ENCODE data around the gene LRRFIP2. TPM values are rescaled to one million over a fixed set of nuclear protein-coding genes. Genes with fewer than 3 reads are reported as not detected.

LRRFIP2 gene
- total and polyA plus RNA-seq, 2 donors from 2014 or later, result 26.1 to 61.4 TPM

DNA sequence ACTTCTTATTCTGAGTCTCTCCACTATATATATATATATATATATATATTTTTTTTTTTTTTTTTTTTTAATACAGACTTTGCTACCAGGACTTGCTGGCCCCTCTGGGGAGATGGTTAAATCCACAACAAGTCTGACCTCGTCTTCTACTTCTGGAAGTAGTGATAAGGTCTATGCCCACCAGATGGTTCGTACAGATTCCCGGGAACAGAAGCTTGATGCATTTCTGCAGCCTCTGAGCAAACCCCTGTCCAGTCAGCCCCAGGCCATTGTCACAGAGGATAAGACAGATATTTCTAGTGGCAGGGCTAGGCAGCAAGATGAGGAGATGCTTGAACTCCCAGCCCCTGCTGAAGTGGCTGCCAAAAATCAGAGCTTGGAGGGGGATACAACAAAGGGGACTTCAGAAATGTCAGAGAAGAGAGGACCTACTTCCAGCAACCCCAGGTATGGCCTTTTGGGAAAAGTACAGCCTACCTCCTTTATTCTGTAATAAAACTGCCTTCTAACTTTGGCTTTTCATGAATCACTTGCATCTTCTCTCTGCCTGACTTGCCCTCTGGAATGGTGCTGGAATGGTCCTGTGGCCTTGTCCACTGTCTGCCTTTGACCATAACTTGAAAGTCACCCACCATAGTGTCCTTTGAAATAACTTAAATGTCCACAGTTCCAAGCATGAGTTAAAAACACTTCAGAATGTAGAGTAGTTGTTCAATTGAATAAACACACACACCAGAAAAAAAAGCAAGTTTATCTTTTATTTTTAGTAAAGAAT is 148.6 kb downstream of the LRRFIP2 start:
- intact Hi-C loops (cut with DNase I), result no loop called here
- H3K4me3 ChIP-seq (ENCODE audit: low read length in 3 of 3), result no peak overlapping the region
- H3K4me1 ChIP-seq (ENCODE audit: control insufficient read depth in 2 of 3, insufficient read depth in 2 of 3, low read depth in 1 of 3, low read length in 3 of 3), result no peaks in the 10 kb centered on the region
- H3K27ac ChIP-seq (ENCODE audit: low read depth in 2 of 2, low read length in 2 of 2), result no peak overlapping the region
- FAIRE-seq, result no peak
- H3K36me3 ChIP-seq (ENCODE audit: control insufficient read depth in 2 of 3, insufficient read depth in 3 of 3, low read length in 3 of 3), result peaks cover 0 to 46% (median 14%) of the 10 kb centered on the region in 3 donors
- no peak for TF ChIP-seq CTCF (IDR thresholded peaks at IDR 0.05; ENCODE audit: borderline replicate concordance, extremely low read depth, insufficient read depth)
- no peak for DNase-seq
- H3K27me3 ChIP-seq (ENCODE audit: control insufficient read depth, insufficient read depth, low read length), result no peaks in the 10 kb centered on the region
- no peak overlapping the region for H3K9ac ChIP-seq (ENCODE audit: low read length in 3 of 3)
- no peaks in the 10 kb centered on the region for H3K9me3 ChIP-seq (ENCODE audit: control insufficient read depth in 2 of 3, insufficient read depth in 1 of 3, low read length in 3 of 3)

GRCh38 chr3:37024820-37025405 is 149.5 kb downstream of the LRRFIP2 start:
- no peak overlapping the region for H3K9ac ChIP-seq (ENCODE audit: low read length in 3 of 3)
- H3K27ac ChIP-seq (ENCODE audit: low read depth in 2 of 2, low read length in 2 of 2), result no peak overlapping the region
- intact Hi-C loops (cut with DNase I), result no loop called here
- no peaks in the 10 kb centered on the region for H3K9me3 ChIP-seq (ENCODE audit: control insufficient read depth in 2 of 3, insufficient read depth in 1 of 3, low read length in 3 of 3)
- TF ChIP-seq CTCF (IDR thresholded peaks at IDR 0.05; ENCODE audit: borderline replicate concordance, extremely low read depth, insufficient read depth), result no peak
- H3K27me3 ChIP-seq (ENCODE audit: control insufficient read depth, insufficient read depth, low read length), result no peaks in the 10 kb centered on the region
- no peaks in the 10 kb centered on the region for H3K4me1 ChIP-seq (ENCODE audit: control insufficient read depth in 2 of 3, insufficient read depth in 2 of 3, low read depth in 1 of 3, low read length in 3 of 3)
- H3K36me3 ChIP-seq (ENCODE audit: control insufficient read depth in 2 of 3, insufficient read depth in 3 of 3, low read length in 3 of 3), result peaks cover 0 to 53% (median 19%) of the 10 kb centered on the region in 3 donors
- FAIRE-seq (no peak), DNase-seq (no peak)
- no peak overlapping the region for H3K4me3 ChIP-seq (ENCODE audit: low read length in 3 of 3)

DNA sequence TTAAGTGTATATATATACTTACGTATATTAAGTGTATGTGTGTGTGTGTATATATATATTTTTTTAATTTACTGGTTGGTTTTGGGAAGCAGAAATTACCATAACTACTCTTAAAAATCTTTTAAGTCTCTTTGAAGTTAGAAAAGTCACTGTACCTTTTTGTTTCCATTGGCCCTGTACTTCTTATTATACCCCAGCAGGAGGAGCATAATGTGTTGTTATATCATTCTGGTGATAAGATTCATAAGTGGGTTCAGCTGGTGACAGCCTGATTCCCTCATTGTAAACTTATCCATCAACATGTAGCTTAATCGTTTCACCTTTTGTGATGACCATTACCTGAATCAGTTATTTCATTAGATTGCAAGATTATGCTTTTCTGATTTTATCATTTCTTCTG is 150.3 kb downstream of the LRRFIP2 start:
- TF ChIP-seq CTCF (IDR thresholded peaks at IDR 0.05; ENCODE audit: borderline replicate concordance, extremely low read depth, insufficient read depth), result no peak
- Histone ChIP-seq H3K27me3 (ENCODE audit: control insufficient read depth, insufficient read depth, low read length) (no peaks in the 10 kb centered on the region), H3K4me1 (ENCODE audit: control insufficient read depth in 2 of 3, insufficient read depth in 2 of 3, low read depth in 1 of 3, low read length in 3 of 3) (no peaks in the 10 kb centered on the region), H3K27ac (ENCODE audit: low read depth in 2 of 2, low read length in 2 of 2) (no peak overlapping the region), H3K9me3 (ENCODE audit: control insufficient read depth in 2 of 3, insufficient read depth in 1 of 3, low read length in 3 of 3) (no peaks in the 10 kb centered on the region), H3K9ac (ENCODE audit: low read length in 3 of 3) (no peak overlapping the region), H3K36me3 (ENCODE audit: control insufficient read depth in 2 of 3, insufficient read depth in 3 of 3, low read length in 3 of 3) (peaks cover 0 to 50% (median 23%) of the 10 kb centered on the region in 3 donors), H3K4me3 (ENCODE audit: low read length in 3 of 3) (no peak overlapping the region)
- FAIRE-seq (no peak), DNase-seq (no peak)
- intact Hi-C loops (cut with DNase I), result no loop called here
